ENCODE results near the gene NHERF2.

Gene NHERF2

DNA sequence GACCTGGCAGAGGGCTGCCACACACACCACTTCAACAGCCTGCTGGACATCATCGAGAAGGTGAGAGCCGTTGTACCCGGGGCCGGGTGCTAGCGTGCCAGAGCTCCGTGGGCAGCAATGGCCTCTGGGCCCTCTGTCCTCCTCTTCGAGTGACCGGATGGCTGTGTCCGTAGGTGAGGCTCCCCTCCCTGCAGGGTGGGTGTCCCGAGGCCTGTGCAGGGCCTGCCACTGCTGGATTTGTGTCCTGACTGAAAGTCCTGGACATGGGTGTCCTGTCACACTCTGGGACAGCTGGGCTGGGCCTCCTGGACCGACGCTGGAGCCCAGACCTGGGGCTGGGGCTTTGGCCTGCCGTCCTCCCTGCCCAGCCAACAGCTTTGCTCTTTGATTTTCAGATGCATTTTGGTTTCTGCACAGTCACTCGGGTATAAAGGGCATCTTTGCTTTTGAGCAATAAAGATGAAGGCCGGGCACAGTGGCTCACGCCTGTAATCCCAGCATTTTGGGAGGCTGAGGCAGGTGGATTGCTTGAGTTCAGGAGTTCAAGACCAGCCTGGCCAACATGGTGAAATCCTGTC lies 37.8 kb downstream of the NHERF2 start:
- no peaks in the 10 kb centered on the region for H3K27me3 ChIP-seq
- peaks cover 17% of the 10 kb centered on the region for H3K36me3 ChIP-seq
- no peaks in the 10 kb centered on the region for H3K9me3 ChIP-seq
- TF ChIP-seq, protein P1, sequence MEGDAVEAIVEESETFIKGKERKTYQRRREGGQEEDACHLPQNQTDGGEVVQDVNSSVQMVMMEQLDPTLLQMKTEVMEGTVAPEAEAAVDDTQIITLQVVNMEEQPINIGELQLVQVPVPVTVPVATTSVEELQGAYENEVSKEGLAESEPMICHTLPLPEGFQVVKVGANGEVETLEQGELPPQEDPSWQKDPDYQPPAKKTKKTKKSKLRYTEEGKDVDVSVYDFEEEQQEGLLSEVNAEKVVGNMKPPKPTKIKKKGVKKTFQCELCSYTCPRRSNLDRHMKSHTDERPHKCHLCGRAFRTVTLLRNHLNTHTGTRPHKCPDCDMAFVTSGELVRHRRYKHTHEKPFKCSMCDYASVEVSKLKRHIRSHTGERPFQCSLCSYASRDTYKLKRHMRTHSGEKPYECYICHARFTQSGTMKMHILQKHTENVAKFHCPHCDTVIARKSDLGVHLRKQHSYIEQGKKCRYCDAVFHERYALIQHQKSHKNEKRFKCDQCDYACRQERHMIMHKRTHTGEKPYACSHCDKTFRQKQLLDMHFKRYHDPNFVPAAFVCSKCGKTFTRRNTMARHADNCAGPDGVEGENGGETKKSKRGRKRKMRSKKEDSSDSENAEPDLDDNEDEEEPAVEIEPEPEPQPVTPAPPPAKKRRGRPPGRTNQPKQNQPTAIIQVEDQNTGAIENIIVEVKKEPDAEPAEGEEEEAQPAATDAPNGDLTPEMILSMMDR (IDR thresholded peaks at IDR 0.05; ENCODE audit: low read depth, low read length) = no peak
- H3K4me1 ChIP-seq = no peaks in the 10 kb centered on the region
- no peak overlapping the region for H3K4me3 ChIP-seq (ENCODE audit: low read depth, low read length)
- no peak for DNase-seq

DNA sequence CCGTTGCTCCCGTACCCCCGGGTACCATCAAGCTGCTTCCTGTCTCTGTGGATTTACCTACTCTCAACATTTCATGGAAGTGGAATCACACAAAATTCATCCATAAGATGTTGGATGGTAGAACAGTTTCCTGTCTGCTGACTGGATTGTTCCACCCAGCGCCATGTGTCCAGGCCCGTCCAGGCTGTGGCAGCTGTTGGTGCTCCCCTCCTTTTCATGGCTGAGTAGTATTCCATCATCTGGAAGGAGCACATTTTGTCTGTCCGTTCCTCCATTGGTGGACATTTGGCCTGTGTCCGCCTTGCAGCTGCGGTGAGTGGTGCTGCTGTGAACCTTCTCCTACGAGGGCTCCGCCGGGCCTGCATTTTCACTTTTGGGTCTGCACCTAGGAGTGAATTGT lies 39.4 kb downstream of the NHERF2 start:
- no peak overlapping the region for H3K4me3 ChIP-seq (ENCODE audit: low read depth, low read length)
- H3K36me3 ChIP-seq = peaks cover 17% of the 10 kb centered on the region
- no peak for DNase-seq
- H3K27me3 ChIP-seq = no peaks in the 10 kb centered on the region
- H3K4me1 ChIP-seq = no peaks in the 10 kb centered on the region
- no peaks in the 10 kb centered on the region for H3K9me3 ChIP-seq
- TF ChIP-seq, protein P1 (IDR thresholded peaks at IDR 0.05; ENCODE audit: low read depth, low read length) = no peak

DNA sequence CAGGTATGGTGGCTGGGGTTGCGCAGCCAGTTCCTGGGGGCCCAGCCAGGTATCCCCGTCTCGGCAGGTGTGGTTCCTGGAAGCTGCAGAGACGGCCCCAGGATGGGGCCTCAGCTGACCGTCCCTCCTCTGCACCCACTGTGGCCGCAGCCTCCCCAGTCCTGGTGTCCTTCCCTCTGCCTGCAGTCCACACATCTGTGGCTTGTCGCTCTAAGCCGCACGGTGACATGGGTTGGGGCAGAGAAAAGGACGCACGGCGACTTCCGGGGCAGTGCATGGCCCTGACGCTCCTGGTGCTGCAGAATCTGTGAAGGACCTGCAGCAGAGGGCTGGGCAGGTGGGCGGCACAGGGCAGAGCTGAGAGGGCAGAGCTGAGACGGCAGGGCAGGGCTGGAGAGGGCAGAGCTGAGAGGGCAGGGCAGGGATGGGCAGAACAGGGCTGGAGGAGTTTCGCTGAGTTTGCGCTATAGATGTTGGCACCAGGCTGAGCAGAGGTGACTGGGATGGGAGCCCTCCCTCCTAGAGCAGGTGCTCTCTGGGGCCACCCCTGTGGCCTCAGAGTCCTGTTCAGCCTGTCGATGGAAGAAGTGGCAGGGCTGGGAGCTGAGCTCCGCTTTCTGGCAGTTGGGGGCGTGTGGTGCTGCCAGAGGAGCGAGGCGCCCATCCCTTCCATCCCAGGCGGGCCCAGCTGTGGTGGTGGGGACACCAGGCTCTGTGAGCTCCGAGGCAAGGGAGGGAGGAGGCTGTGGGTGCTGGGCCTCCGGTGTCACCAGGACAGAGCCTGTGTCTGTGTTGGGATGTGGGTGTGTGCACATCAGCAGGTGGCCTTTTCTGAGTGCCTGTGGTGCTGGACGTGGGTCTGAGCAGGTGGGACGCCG lies 44.1 kb downstream of the NHERF2 start:
- DNase-seq = no peak
- no peaks in the 10 kb centered on the region; the same call in 1 of the 2 replicates for H3K4me1 ChIP-seq
- TF ChIP-seq, protein P1 (IDR thresholded peaks at IDR 0.05; ENCODE audit: low read depth, low read length) = no peak
- H3K36me3 ChIP-seq = peaks cover 27% of the 10 kb centered on the region
- no peak overlapping the region for H3K4me3 ChIP-seq (ENCODE audit: low read depth, low read length)
- H3K27me3 ChIP-seq = no peaks in the 10 kb centered on the region
- no peaks in the 10 kb centered on the region for H3K9me3 ChIP-seq

DNA sequence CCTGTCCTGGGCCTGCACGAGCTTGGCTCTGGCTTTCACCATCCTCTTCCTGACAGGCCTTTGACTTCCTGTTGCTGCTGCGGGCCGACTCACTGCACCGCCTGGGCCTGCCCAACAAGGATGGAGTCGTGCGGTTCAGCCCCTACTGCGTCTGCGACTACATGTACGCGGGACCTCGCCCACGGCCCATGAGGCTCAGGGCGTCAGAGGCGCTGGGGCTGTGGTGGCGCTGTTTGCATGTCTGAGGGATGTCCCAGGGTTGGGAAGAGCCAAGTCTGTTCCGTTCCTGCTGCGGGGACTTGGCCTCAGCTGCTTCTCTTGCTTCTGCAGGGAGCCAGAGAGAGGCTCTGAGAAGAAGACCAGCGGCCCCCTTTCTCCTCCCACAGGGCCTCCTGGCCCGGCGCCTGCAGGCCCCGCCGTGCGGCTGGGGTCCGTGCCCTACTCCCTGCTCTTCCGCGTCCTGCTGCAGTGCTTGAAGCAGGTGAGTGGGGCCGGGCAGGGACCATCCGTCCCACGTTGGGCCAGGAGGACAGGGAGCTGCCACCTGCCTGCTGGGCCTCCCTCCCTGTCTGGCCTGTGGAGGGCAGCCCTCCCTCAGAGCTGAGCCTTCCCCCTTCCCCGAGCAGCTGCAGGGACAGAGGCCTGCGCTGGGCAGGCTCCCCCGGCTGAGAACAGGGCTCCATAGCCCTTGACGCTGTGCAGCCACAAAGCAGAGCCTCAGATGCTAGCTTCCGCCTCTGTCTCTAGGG lies 44.9 kb downstream of the NHERF2 start:
- Histone ChIP-seq H3K9me3 (no peaks in the 10 kb centered on the region), H3K36me3 (peaks cover 27% of the 10 kb centered on the region), H3K4me3 (ENCODE audit: low read depth, low read length) (no peak overlapping the region), H3K4me1 (no peaks in the 10 kb centered on the region; the same call in 1 of the 2 replicates), H3K27me3 (no peaks in the 10 kb centered on the region)
- TF ChIP-seq, protein P1 (IDR thresholded peaks at IDR 0.05; ENCODE audit: low read depth, low read length) = 0 out of 2 replicates have a peak, but pooled peaks have one; percentile 13
- peak; percentile 56 for DNase-seq

DNA sequence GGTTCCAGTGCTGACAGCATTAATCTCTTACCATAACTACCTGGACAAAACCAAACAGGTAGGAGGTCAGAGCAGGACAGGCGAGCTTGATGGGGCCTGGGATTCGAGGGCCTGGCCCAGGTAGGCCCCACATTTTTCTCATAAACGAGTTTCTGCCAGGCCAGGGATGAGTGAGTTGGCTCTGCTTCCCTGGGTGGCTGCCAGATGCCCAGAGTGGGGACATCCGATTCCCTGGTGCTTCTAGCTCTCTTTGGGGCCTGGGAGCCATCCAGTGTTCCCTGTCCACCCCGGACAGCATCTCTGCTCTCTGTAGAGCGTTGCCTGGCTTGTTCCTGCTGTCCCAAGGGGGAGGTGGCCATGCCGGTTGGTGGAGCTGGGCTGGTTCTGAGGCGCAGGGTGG lies 46.2 kb downstream of the NHERF2 start:
- Histone ChIP-seq H3K4me1 (no peaks in the 10 kb centered on the region; the same call in 1 of the 2 replicates), H3K9me3 (no peaks in the 10 kb centered on the region), H3K27me3 (no peaks in the 10 kb centered on the region), H3K36me3 (peaks cover 31% of the 10 kb centered on the region), H3K4me3 (ENCODE audit: low read depth, low read length) (no peak overlapping the region)
- no peak for DNase-seq
- TF ChIP-seq, protein P1 (IDR thresholded peaks at IDR 0.05; ENCODE audit: low read depth, low read length) = no peak
